Measurements from ENCODE around the gene FHL5.

DNA sequence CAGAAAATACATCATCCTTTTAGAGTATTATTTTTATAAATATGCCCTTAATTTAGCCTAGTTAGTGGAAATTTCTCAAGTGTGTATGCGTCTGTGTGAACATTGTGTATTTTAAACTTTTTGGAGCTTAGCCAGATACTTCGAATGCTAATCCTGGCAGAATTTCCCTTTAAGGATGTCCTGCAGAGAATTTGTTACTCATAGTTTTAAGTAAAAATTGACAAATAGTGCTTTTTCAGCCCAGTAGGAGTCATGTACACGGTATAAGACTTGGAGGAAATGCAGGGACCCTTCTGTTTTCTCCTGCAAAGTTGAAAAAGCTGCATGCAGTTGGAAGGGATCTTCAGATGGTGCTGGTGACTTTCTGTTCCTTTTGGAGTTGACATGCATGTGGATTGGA, at the start of gene FHL5:
- TF ChIP-seq EZH2 (IDR thresholded peaks at IDR 0.05), result no peak
- no peak for TF ChIP-seq CTCF (IDR thresholded peaks at IDR 0.05)
- TF ChIP-seq EZH2phosphoT487 (IDR thresholded peaks at IDR 0.05), result no peak
